H54 (cell line): ENCODE measurements around the gene XIRP1.

Experiments
- DNase-seq: peaks from one replicate; pipeline ENCODE4 v3.0.0; 2011; ENCODE audit warnings: low spot score, mixed read lengths; ENCODE audit not compliant: insufficient read length
- FAIRE-seq: peaks from 3 replicates; lab custom pipeline; 2011; peaks lifted over from hg19 to GRCh38; lab: Jason Lieb, UNC
- POLR2A ChIP-seq: IDR thresholded peaks from 2 replicates; pipeline ENCODE4 v1.6.1; 2011; ENCODE audit warnings: low read depth, mild to moderate bottlenecking, low read length

Gene XIRP1

DNA sequence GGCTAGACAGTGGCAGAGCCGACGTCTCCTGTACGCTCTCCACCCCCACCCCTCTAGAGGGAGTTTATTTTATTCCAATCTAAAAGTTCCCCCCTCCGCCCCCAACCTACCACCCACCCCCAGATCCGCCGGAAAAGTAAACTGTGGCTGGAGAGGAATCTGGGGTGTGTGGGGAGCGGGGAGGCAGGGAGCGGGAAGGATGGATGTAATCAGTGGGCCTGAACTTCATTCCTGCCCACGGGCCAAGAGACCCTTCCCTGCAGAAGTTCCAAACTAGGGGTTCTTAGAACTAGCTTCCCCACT lies 38.5 kb downstream of the XIRP1 start:
- no peak for FAIRE-seq
- no peak for DNase-seq
- TF ChIP-seq POLR2A: no peak

- 0 out of 2 replicates have a peak, but pooled peaks have one; percentile 23 for TF ChIP-seq POLR2A
- FAIRE-seq (no peak), DNase-seq (peak; percentile 67)
These were observed 41.4 kb downstream of the XIRP1 start for GRCh38 chr3:39150803-39151631.

GRCh38 chr3:39150148-39150802 lies 42.1 kb downstream of the XIRP1 start:
- no peak for TF ChIP-seq POLR2A
- FAIRE-seq (no peak), DNase-seq (no peak)

- FAIRE-seq: no peak
These were observed 42.8 kb downstream of the XIRP1 start for GRCh38 chr3:39149498-39150147.

DNA sequence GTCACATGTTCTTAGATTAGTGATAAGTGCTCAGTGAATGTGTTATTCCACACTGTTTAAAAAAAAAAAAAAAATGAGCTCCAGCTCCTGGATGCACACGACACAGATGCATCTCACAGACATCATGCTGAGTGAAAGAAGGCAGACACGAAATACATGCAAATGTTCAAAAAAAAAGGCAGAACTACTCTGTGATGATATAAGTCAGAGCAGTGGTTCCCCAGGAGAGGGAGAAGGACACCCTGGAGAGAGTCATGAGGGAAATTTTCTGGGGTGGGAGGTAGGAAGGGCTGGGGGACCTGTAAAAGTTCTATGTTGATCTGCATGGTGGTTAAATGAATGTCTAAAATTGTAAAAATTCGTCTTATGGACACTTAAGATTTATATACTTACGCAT lies 43.3 kb downstream of the XIRP1 start:
- DNase-seq (no peak), FAIRE-seq (no peak)
- TF ChIP-seq POLR2A: no peak

More at GRCh38 chr3:39149498-39150147, 42.8 kb downstream of the XIRP1 start:
- TF ChIP-seq POLR2A: 0 out of 2 replicates have a peak, but pooled peaks have one; percentile 9
- no peak for DNase-seq

DNA sequence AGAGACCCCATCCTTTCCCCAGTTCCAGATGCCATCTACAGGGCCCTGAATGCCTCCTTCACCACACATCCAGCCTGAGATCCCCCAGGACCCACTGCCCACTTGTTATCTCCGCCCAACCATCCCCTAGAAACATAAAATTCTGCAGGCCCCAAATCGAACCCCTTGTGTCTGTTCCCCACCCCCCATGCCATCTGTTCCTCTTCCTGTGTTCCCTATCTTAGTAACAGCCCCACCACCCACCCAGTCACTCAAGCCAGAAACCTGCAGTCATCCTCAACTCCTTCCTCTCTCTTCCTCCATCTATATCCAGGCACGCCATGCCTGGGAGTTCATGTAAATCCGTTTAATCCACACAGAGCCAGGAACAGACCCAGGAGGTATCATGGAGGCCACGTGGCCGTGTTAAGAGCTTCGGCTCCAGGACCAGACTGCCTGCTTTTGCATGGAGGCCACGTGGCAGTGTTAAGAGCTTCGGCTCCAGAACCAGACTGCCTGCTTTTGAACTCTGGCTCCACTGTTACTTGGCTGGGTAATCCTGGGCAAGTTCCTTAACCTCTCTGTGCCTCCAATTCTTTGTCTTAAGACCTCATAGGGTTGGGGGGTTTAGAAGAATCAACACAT lies 43.8 kb downstream of the XIRP1 start:
- DNase-seq (no peak), FAIRE-seq (no peak)
- no peak for TF ChIP-seq POLR2A

GRCh38 chr3:39147711-39148434 lies 44.5 kb downstream of the XIRP1 start:
- no peak for DNase-seq
- no peak for FAIRE-seq
- no peak for TF ChIP-seq POLR2A

GRCh38 chr3:39146611-39147591 lies 45.5 kb downstream of the XIRP1 start:
- DNase-seq: peak; percentile 84
- peak; percentile 55 for FAIRE-seq
- 0 out of 2 replicates have a peak, but pooled peaks have one; percentile 17 for TF ChIP-seq POLR2A

- no peak for FAIRE-seq
- no peak for TF ChIP-seq POLR2A
- no peak for DNase-seq
These were observed 46.3 kb downstream of the XIRP1 start for GRCh38 chr3:39146083-39146501.

DNA sequence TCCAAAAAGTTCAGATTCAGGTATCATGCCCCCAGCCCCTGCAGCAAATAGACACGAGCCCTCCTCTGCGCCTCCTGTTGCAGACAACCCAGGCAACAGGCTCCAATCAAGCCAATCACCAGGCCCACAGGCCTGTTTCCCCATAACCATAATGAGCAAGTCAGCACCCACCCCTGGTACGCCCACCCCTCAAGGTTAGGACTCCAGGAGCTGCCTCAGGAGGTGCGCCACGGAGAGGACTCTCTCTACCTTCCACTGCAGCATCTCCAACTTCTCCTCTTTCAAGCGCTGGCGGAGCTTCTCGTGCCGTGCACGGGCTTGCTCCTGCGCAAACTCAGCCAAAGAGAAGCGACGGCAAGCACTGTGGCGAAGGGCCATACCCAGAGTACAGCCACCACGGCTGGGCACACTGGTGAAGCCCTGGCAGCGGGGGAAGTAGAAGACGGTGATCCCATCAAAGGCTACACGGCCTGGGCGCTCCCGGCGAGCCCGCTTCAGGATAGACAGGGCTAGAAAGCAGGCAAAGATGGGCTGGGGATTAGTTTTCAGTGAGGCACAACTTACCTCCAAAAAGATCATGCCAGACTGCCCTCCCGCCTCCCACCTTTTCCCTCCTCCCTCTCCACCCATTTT lies 47.5 kb downstream of the XIRP1 start:
- no peak for DNase-seq
- TF ChIP-seq POLR2A: no peak
- no peak for FAIRE-seq

DNA sequence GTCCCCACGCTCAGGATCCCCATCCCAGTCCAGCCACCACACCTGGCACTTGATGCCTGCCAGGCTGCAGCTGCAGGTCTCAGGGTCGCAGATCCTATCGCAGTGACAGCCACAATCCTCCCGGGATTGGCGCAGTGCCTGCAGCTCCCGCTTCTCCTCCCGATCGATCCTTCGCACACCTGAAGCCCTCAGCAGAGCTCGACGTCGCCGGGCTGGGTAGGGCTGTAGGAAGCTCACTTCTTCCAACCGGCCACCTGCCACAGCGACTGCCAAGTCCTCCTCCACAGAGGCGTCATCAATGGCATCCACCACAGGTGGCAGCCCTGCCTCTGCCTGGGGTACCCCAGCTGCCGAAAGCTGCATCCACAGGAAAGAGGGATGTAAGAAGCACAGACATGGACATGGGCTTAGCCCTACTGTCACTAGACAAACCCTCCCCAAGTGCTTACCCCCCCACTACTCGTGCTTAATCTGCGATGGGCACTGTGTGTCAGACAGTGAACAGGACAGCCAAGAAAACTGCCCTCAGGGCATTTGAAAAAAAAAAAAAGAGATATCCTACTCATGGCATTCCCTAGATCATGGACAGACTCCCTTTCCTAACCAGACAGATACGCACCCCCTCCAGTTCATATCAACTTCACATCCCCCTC lies 48.2 kb downstream of the XIRP1 start:
- TF ChIP-seq POLR2A: no peak
- DNase-seq (no peak), FAIRE-seq (no peak)
